HL-60/S4 (cell line): ENCODE results near the gene SMARCD2.
"Not testable (repeated sequence)": the region's sequence is repeated elsewhere in the genome, so short reads cannot be mapped to it uniquely, and the experiment has no call there.

Experiments
- in situ Hi-C: fragments of 300-500 bp; cut with MboI; formaldehyde crosslinking; loops from 2 replicates; pipeline ENCODE4 v1.14.3; 2022; ENCODE audit warnings: low sequenced_read_pairs

Gene SMARCD2

GRCh38 chr17:63842540-63843386 is at the start of gene SMARCD2:
Gene SMARCD2, minus strand, starts transcription at chr17:63842685. Its CDS starts 11 bp downstream, at chr17:63842674.
- in situ Hi-C loops, result loop anchor here (25.0 kb wide), 1 partner anchor 405 kb away; the partner anchor contains the start of gene CYB561

- in situ Hi-C loops, result not testable (repeated sequence)
These were observed 46.8 kb upstream of the SMARCD2 start for GRCh38 chr17:63889026-63889848.

- in situ Hi-C loops, result not testable (repeated sequence)
These were observed 42.6 kb upstream of the SMARCD2 start for GRCh38 chr17:63885119-63885518.

- in situ Hi-C loops, result not testable (repeated sequence)
These were observed 40.2 kb upstream of the SMARCD2 start for GRCh38 chr17:63882626-63883126.

GRCh38 chr17:63881935-63882601 is 39.6 kb upstream of the SMARCD2 start, which contains the start of gene GH2:
Gene GH2, minus strand, starts transcription at chr17:63881944. Its CDS starts 143 bp downstream, at chr17:63881801.
- in situ Hi-C loops, result no loop called here

GRCh38 chr17:63881337-63881736 is 38.9 kb upstream of the SMARCD2 start:
- in situ Hi-C loops, result not testable (repeated sequence)

GRCh38 chr17:63880706-63881105 is 38.2 kb upstream of the SMARCD2 start:
- in situ Hi-C loops, result no loop called here

- in situ Hi-C loops, result not testable (repeated sequence)
These were observed 35.9 kb upstream of the SMARCD2 start for GRCh38 chr17:63878413-63878812.

GRCh38 chr17:63874693-63875092 is 32.2 kb upstream of the SMARCD2 start:
- in situ Hi-C loops, result not testable (repeated sequence)

GRCh38 chr17:63874061-63874626 is 31.7 kb upstream of the SMARCD2 start:
- in situ Hi-C loops, result not testable (repeated sequence)

GRCh38 chr17:63873577-63873976 is 31.1 kb upstream of the SMARCD2 start, which contains the start of gene CSH2:
Gene CSH2, minus strand, starts transcription at chr17:63873677. Its CDS starts 63 bp downstream, at chr17:63873614.
- in situ Hi-C loops, result not testable (repeated sequence)

- in situ Hi-C loops, result not testable (repeated sequence)
These were observed 29.3 kb upstream of the SMARCD2 start for GRCh38 chr17:63871646-63872365.

GRCh38 chr17:63870292-63870665 is 27.8 kb upstream of the SMARCD2 start:
- in situ Hi-C loops, result not testable (repeated sequence)

- in situ Hi-C loops, result not testable (repeated sequence)
These were observed 27.2 kb upstream of the SMARCD2 start for GRCh38 chr17:63869491-63870291.

- in situ Hi-C loops, result not testable (repeated sequence)
These were observed 24.1 kb upstream of the SMARCD2 start for GRCh38 chr17:63866625-63867024.

GRCh38 chr17:63859257-63859656 is 16.8 kb upstream of the SMARCD2 start:
- in situ Hi-C loops, result no loop called here

- in situ Hi-C loops, result not testable (repeated sequence)
These were observed 13.9 kb upstream of the SMARCD2 start for GRCh38 chr17:63856425-63856824.

GRCh38 chr17:63855185-63855584 is 12.7 kb upstream of the SMARCD2 start:
- in situ Hi-C loops, result no loop called here

- in situ Hi-C loops, result no loop called here
These were observed 12.2 kb upstream of the SMARCD2 start for GRCh38 chr17:63854709-63855108.
